PC-9 (cell line): Measurements from ENCODE around the gene MAPK10.

Experiments used
- CTCF ChIP-seq: fragments of 200-600 bp; sonication (generic); conservative IDR thresholded peaks from 2 replicates; pipeline ENCODE4 v1.6.1; 2017; ENCODE audit warnings: mixed run types, antibody characterized with exemption, mild to moderate bottlenecking, moderate library complexity
- EZH2 ChIP-seq: fragments of 200-600 bp; sonication (generic); IDR thresholded peaks from 2 replicates; pipeline ENCODE4 v1.8.0; 2017; ENCODE audit warnings: antibody characterized with exemption, low read depth

GRCh38 chr4:86398187-86398586, 38.3 kb upstream of the MAPK10 start:
- TF ChIP-seq CTCF (no peak), EZH2 (no peak)
